Transverse colon (tissue), 4 donors: ENCODE results near the gene ANKS3. TPM values are rescaled to one million over a fixed set of nuclear protein-coding genes. Genes with fewer than 3 reads are reported as not detected.

ENCODE experiments used
- DNase-seq: peaks from one replicate; pipeline ENCODE4 v3.0.0-alpha.2; 2019
- H3K27ac ChIP-seq, 4 donors: fragments of 200-600 bp; sonication (generic); 2 replicates each; pipeline ENCODE4 v1.5.1; 2016 to 2018; ENCODE audit warnings: inconsistent platforms in 4 of 4
- H3K27me3 ChIP-seq: fragments of 200-600 bp; sonication (generic); 2 replicates; pipeline ENCODE4 v1.5.1; 2017; ENCODE audit warnings: inconsistent platforms
- H3K36me3 ChIP-seq, 4 donors: fragments of 200-600 bp; sonication (generic); 2 replicates each; pipeline ENCODE4 v1.5.1; 2017 to 2019; ENCODE audit warnings: inconsistent platforms in 4 of 4
- H3K4me1 ChIP-seq, 4 donors: fragments of 200-600 bp; sonication (generic); 2 replicates each; pipeline ENCODE4 v1.5.1; 2017 to 2020; ENCODE audit warnings: inconsistent platforms in 4 of 4
- H3K4me3 ChIP-seq, 4 donors: fragments of 200-600 bp; sonication (generic); 1 replicate in 1 of 4; 2 replicates in 3 of 4; pipeline versions ENCODE4 v1.5.1 to v1.6.1; 2017 to 2019; ENCODE audit warnings: inconsistent platforms in 4 of 4
- H3K9me3 ChIP-seq, 2 donors: fragments of 200-600 bp; sonication (generic); 2 replicates each; pipeline ENCODE4 v1.5.1; 2017 to 2019; ENCODE audit warnings: inconsistent platforms in 2 of 2
- EP300 ChIP-seq: sonication (generic); formaldehyde crosslinking; IDR thresholded peaks from one replicate; pipeline ENCODE4 v1.6.1; 2017; ENCODE audit warnings: antibody characterized with exemption, low read depth
- POLR2A ChIP-seq: fragments of 450-650 bp; IDR thresholded peaks from one replicate; pipeline ENCODE4 v1.6.1; 2016; ENCODE audit warnings: antibody characterized with exemption, mild to moderate bottlenecking, moderate library complexity
- POLR2AphosphoS5 ChIP-seq, 3 donors: sonication (generic); formaldehyde crosslinking; IDR thresholded peaks; one replicate each; pipeline ENCODE4 v1.6.1; 2016; ENCODE audit warnings: antibody characterized with exemption in 3 of 3
- WGBS, 2 donors: methylation state at CpG; one replicate each; pipeline ENCODE4 v1.1.5; 2018; ENCODE audit warnings: low coverage in 1 of 2; 5-methylcytosine and 5-hydroxymethylcytosine counted together
- in situ Hi-C, 4 donors: fragments of 200-750 bp; cut with MboI; loops; one replicate each; pipeline versions ENCODE4 v1.15.0 to v1.15.1; 2017; ENCODE audit warnings: low sequenced_read_pairs in 3 of 4, low pct_ligation_motif_present in 1 of 4, low pct_unique_long_range_greater_than_20kb in 1 of 4
- intact Hi-C: fragments of 100-400 bp; cut with DNase I; formaldehyde crosslinking; loops from one replicate; pipeline ENCODE4 v1.15.1; 2023; ENCODE audit warnings: low total_unique reads
- total RNA-seq, 4 donors: library from RNA; depleted of rRNA; stranded (reverse); fragments of >200 nt; gene quantifications; one replicate each; pipeline ENCODE4 v1.1.0, GENCODE V29; 2016
- TF ChIP-seq, protein P1 (sequence below), 5 experiments: fragments of 200-600 bp in 3 of 5; fragments of 450-650 bp in 2 of 5; sonication (generic) in 3 of 5; IDR thresholded peaks; 1 replicate in 2 of 5; 2 replicates in 3 of 5; pipeline ENCODE4 v1.5.1; 2016 to 2017; ENCODE audit warnings: antibody characterized with exemption in 5 of 5, inconsistent platforms in 3 of 5, mild to moderate bottlenecking in 2 of 5, moderate library complexity in 1 of 5

ANKS3 gene
- total RNA-seq, 4 donors from 2014 or later: 14.9 to 38.4 (median 25.0) TPM

DNA sequence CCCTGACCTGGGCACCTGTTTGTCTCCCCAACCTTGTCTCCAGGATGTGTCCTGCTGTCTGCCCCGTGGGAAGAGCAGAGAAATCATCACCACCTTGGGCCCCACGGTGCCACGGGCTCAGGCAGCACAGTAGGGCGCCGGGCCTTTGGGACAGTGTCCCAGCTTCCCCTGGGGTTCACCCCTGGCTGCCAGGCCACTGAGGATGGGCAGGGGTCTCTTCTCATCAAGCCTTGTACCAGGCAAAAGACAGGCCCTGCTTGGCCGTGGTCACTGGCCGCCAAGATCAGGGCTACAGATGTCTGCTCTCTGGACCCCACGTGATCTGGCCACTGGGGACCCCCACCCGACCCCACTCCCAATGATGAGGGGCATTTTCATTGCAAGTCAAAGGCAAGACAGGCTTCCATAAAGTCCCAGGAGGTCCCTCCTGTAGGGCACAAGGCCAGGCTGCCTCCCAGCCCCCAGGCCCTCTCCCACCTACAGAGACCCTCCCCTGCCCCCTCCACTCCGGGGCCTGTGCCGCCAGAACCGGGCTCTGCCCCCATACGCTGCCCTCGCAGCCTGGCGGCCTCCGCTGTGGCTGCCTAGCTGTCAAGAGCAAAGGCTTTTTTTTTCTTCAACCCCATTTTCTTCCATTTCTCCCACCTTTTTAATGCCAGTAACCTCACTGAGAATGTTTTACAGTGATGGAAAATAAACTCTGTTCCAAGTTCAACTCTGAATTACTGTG lies 14.8 kb upstream of the ANKS3 start:
- Histone ChIP-seq H3K27ac (no peak overlapping the region), H3K36me3 (peaks cover 0 to 14% (median 5%) of the 10 kb centered on the region in 4 donors), H3K27me3 (no peaks in the 10 kb centered on the region), H3K4me1 (peaks cover 0 to 10% (median 4%) of the 10 kb centered on the region in 4 donors), H3K4me3 (no peak overlapping the region), H3K9me3 (no peaks in the 10 kb centered on the region)
- 87 to 89% methylated on average over 7 to 13 of the region's 16 CpGs for WGBS, 2 donors
- in situ Hi-C loops: no loop called here
- TF ChIP-seq EP300 (no peak), POLR2AphosphoS5 (IDR thresholded peaks at IDR 0.05) (no peak), POLR2A (no peak)
- TF ChIP-seq, protein P1, sequence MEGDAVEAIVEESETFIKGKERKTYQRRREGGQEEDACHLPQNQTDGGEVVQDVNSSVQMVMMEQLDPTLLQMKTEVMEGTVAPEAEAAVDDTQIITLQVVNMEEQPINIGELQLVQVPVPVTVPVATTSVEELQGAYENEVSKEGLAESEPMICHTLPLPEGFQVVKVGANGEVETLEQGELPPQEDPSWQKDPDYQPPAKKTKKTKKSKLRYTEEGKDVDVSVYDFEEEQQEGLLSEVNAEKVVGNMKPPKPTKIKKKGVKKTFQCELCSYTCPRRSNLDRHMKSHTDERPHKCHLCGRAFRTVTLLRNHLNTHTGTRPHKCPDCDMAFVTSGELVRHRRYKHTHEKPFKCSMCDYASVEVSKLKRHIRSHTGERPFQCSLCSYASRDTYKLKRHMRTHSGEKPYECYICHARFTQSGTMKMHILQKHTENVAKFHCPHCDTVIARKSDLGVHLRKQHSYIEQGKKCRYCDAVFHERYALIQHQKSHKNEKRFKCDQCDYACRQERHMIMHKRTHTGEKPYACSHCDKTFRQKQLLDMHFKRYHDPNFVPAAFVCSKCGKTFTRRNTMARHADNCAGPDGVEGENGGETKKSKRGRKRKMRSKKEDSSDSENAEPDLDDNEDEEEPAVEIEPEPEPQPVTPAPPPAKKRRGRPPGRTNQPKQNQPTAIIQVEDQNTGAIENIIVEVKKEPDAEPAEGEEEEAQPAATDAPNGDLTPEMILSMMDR (IDR thresholded peaks at IDR 0.05): no peak
- intact Hi-C loops: loop anchor here (5.0 kb wide), 1 partner anchor 293 kb away; no protein-coding TSS in a partner anchor
- DNase-seq: no peak

DNA sequence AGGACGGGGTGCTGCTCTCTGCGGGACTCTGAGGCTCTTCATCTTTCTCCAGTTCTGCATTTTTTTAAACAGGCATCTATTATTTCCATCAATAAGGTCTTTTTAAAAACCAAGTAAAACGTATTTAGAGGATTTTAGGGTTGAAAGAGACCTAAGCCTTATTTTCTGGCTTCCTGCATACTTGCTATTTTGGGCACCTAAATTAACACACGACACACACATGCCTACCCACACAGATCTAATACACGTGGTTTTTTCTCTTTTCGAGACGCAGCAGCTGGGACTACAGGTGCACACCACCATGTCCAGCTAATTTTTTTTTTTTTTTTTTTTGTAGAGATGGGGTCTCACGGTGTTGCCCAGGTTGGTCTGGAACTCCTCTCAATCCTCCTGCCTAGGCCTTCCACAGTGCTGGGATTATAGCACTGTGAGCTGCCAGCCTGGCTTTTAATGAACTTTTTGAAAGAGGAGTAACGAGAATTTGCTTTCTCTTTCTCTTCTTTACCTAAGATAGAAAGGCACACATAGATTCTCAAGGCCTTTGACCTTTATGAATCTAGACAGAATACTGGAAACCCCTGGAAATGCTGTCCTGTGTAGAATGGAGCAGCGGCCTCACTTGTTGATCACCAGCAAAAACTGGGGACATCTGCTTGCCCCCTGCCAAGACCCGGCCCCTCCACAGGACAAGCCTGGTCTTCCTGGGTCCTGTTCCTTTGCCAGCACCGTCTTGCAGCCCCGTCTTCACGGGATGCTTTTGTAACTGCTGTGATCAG lies 14.0 kb upstream of the ANKS3 start:
- 82 to 85% methylated on average over 10 to 14 of the region's 14 CpGs for WGBS, 2 donors

DNA sequence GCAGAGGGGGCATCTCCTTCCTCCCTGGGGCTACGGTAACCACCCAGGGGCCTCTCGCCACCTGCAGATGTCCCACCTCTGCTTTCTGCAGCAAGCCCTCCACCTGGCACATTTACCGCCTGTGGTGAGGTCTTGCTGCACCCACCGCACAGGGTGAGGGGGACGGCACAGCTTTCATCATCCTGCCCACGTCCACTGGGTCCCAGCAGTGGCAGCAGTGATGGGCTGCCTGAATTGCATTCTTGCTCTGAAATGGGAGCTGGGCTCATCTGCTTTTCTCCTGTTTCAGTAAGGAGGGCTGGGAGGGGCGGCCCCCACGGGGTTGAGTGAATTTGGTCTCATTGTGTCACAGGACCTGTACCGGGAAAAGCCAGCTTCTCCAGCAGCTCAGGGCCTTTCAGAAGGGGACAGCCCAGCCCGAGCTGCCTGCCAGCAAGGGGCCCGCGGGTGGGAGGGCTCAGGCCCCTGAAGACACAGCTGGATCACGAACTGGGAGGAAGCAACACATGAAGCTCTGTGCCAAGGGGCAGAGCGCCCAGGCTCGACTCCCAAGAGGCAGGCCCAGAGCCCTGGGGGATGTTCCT lies 13.0 kb upstream of the ANKS3 start:
- H3K9me3 ChIP-seq: no peaks in the 10 kb centered on the region
- peak overlapping the region in 2 of 4 donors; percentile 16 to 18 for H3K27ac ChIP-seq
- intact Hi-C loops: loop anchor here (5.0 kb wide), 1 partner anchor 295 kb away; no protein-coding TSS in a partner anchor
- no peak overlapping the region for H3K4me3 ChIP-seq
- H3K27me3 ChIP-seq: no peaks in the 10 kb centered on the region
- WGBS, 2 donors: 61% methylated on average over 13 of the region's 15 CpGs; no CpG with 5 or more reads in 1 of the 2 donors
- peaks cover 0 to 4% (median 1%) of the 10 kb centered on the region in 4 donors for H3K36me3 ChIP-seq
- DNase-seq: no peak
- in situ Hi-C loops: no loop called here
- TF ChIP-seq EP300 (no peak), POLR2AphosphoS5 (IDR thresholded peaks at IDR 0.05) (no peak), POLR2A (no peak)
- TF ChIP-seq, protein P1 (IDR thresholded peaks at IDR 0.05): no peak
- H3K4me1 ChIP-seq: peaks cover 6 to 19% (median 8%) of the 10 kb centered on the region in 4 donors

More for the DNA sequence above, 14.0 kb upstream of the ANKS3 start:
- no peak overlapping the region for H3K4me3 ChIP-seq
- TF ChIP-seq, protein P1 (IDR thresholded peaks at IDR 0.05): no peak
- TF ChIP-seq POLR2AphosphoS5 (IDR thresholded peaks at IDR 0.05) (no peak), EP300 (no peak), POLR2A (no peak)
- DNase-seq: no peak
- H3K27ac ChIP-seq: peak overlapping the region in 1 of 4 donors; percentile 18
- no peaks in the 10 kb centered on the region for H3K9me3 ChIP-seq
- intact Hi-C loops: loop anchor here (5.0 kb wide), 1 partner anchor 294 kb away; no protein-coding TSS in a partner anchor
- in situ Hi-C loops: no loop called here
- H3K36me3 ChIP-seq: peaks cover 0 to 13% (median 5%) of the 10 kb centered on the region in 4 donors
- H3K27me3 ChIP-seq: no peaks in the 10 kb centered on the region
- H3K4me1 ChIP-seq: peaks cover 3 to 15% (median 7%) of the 10 kb centered on the region in 4 donors

DNA sequence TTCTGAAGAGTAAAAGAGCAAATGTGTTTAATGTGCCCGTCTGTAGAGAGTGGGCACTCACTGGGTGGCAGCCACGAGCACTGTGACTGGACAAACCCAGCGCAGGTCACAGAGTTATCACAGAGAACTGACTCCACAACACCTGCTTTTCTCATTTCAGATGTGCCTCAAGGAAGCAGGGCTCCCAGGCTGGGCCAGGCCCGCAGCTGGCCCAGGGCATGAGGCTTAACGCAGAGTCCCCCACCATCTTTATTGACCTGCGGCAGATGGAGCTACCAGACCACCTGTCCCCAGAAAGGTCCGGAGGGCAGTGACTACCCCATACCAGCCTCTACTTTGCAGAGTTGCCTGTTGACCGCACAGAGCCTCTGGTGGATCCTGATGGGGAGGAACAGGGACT lies 12.1 kb upstream of the ANKS3 start:
- H3K9me3 ChIP-seq: no peaks in the 10 kb centered on the region
- in situ Hi-C loops: no loop called here
- TF ChIP-seq POLR2A (no peak), EP300 (no peak), POLR2AphosphoS5 (IDR thresholded peaks at IDR 0.05) (no peak)
- TF ChIP-seq, protein P1 (IDR thresholded peaks at IDR 0.05): no peak
- no peaks in the 10 kb centered on the region for H3K36me3 ChIP-seq
- WGBS, 2 donors: 88 to 100% methylated on average over 3 to 8 of the region's 8 CpGs
- H3K27ac ChIP-seq: no peak overlapping the region
- peaks cover 6 to 19% (median 8%) of the 10 kb centered on the region in 4 donors for H3K4me1 ChIP-seq
- no peak overlapping the region for H3K4me3 ChIP-seq
- DNase-seq: no peak
- intact Hi-C loops: loop anchor here (5.0 kb wide), 1 partner anchor 296 kb away; no protein-coding TSS in a partner anchor
- no peaks in the 10 kb centered on the region for H3K27me3 ChIP-seq
